Fibroblast of gingiva (primary cell): Measurements from ENCODE around the gene RAB8B.

Experiments used
- DNase-seq: peaks from one replicate; pipeline ENCODE4 v3.0.0-alpha.2; 2011; ENCODE audit warnings: low read depth

Gene RAB8B

DNA sequence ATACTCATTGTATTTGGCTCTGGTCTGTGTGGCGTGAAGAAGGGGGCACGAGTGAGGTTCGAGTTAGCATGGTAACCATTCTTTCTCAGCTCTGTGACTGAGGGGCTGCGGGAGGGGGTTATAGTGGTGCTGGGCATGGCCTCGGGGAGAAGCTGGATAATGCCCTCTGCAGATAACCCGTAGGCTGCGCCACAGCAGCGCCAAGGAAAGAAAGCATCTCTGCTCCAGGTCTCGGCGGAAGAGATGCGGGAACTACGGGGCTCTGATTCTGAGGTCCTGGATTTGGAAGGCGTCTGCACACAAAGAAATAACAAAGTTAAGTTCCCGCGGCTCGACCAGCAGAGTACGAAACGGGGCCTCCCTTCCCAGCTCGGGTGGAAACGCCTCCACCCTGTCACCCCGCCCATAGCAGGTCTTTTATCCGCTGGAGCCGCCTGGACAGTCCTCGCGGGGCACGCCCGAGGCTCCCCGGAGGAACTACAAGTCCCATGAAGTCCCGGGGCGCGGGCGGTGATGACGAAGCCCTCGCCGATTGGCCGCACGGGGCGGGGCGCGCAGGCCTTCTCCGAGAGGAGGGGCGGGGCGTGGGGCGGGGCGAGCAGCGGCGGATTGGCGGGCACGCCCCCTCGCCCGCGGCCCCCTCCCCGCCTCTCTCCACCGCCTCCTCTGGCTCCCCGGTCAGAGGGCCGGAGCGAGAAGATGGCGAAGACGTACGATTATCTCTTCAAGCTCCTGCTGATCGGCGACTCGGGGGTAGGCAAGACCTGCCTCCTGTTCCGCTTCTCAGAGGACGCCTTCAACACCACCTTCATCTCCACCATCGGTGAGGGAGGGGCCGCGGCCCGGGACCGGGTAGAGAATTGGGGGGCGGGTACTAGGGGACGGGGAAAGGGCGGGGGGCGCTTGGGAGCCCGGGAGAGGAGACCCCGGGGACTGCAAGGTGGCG is at the start of gene RAB8B:
Gene RAB8B, plus strand, starts transcription at position 681 of the 946 bp plus-strand sequence. Its CDS starts 19 bp downstream, at position 700.
- DNase-seq = peak; percentile 97

DNA sequence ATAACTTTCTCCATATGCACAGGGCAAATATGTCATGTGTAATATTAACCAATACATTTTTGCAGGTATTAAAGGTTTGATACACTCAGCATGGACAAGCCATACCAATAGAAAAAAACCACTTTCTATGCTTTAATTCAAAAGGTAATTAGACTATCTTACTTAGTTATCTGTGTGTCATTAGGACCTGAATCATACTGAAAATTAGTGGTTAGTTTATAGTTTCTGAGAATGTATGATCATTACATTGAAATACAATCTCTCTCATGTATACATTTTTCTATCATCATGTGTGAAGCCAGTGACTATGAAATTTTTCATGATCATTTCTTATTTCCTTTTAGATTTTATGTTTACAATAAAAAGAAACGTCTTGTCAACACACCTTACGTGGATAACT is 48.5 kb upstream of the RAB8B start:
- no peak for DNase-seq

DNA sequence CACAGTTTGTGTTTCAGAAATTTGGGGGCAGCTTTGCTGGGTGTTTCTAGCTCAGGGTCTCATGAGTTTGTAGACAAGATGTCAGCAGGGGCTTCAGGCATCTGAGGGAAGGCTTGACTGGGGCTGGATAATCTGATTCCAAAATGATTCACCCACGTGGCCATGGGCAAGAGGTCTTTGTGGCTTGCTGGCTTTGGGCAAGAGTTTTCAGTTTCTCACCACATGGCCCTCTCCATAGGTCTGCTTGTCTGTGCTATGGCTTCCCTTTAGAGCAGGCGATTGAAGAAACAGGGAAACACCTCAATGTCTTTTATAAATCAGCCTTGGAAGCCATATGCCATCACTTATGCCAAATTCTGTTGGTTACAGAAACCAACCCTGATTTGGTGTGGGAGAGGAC is 44.0 kb upstream of the RAB8B start:
- no peak for DNase-seq

DNA sequence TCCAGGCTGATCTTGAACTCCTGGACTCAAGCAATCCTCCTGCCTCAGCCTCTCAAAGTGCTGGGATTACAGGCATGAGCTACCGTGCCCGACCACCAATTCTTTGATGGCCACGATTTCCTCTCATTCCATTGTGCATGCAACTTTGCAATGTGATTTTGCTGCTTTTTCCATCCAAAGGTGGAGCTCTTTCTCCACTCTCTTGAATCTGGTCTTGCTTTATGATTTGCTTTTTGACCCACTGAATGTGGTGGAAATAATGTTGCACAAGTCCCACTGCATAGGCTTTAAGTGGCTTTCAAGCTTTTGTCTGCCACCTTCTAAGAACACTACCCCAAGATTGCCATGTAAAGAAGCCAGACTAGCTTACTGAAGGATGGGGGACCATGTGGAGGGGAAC is 42.7 kb upstream of the RAB8B start:
- DNase-seq = peak; percentile 60

DNA sequence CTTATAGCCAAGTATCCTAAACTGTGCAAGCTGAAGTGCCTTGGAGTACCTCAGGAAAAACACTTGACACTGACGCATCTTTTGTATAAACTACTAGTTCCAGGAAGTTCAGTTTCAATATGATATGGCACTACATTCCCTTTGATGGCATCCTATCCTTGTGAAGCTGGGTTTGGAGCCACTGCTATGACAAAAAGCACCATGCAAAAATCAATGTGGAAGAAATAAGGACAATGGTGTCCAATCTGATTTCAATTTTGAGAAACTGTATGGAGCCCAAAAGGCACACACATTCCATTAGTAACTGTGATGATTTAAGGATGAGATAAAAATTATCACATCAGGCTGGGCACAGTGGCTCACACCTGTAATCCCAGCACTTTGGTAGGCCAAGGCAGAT is 37.7 kb upstream of the RAB8B start:
- no peak for DNase-seq

DNA sequence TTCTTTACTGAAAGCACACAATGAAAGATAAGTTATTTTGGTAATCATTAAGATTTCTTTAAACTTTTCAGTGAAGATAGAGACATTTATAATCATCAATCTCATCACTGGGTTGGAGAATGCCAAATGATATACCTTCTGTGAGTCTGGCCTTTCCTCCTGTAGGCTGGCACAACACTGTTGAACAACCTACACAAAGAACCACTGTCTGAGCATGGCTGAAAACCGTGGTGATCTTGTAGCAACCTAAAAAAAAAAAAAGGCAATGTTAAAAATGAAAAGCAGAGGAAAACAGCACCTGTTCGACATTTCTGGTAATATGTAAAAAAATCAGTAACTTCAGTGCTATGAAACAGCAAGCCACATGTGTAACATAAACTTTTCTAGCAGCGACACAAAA is 33.9 kb upstream of the RAB8B start:
- DNase-seq = no peak

DNA sequence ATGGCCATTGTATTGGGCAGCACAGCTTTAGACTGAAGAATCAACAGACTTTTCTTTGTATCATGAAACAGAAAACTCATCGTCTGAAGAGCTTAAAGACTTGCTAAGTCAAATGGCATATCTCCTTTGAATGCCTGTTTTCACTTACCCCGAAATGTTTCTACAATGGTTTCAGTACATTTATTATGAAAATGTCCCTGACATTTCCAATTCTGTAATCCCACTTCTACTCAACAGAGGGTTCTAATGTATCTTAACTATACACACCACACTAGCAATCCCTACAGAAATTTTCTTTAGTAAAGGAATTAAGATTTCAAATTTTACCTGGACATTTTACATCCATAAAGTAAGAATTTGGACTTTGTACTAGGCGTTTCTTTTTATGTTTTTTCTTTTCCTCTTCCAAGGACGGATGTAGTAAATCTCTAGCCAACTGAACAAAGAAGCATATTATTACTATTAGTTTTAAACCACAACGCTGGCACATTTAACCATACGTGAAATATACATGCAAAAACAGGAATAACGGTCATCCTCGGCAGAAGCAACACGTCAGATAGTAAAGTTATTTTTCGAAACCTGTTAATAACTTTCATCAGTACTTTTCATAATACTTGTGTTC is 33.2 kb upstream of the RAB8B start:
- peak; percentile 46 for DNase-seq

DNA sequence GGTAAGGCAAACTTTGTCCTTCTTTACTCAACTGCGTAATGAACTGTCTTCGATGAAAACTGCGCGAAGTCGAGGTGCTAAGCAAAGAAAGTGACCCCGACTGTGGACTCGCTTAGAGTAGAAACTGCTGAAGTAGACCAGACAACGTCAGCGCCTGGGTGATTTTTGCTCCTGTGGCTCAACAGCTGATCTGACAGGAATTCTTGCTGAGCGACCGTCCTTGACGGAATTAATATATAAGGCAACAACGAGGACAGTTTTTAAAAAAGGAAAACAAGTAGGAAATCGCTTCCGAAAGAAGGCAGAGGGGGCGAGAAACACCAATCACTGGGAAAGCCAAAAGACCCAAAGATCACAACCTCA is 32.7 kb upstream of the RAB8B start:
- DNase-seq = peak; percentile 22

DNA sequence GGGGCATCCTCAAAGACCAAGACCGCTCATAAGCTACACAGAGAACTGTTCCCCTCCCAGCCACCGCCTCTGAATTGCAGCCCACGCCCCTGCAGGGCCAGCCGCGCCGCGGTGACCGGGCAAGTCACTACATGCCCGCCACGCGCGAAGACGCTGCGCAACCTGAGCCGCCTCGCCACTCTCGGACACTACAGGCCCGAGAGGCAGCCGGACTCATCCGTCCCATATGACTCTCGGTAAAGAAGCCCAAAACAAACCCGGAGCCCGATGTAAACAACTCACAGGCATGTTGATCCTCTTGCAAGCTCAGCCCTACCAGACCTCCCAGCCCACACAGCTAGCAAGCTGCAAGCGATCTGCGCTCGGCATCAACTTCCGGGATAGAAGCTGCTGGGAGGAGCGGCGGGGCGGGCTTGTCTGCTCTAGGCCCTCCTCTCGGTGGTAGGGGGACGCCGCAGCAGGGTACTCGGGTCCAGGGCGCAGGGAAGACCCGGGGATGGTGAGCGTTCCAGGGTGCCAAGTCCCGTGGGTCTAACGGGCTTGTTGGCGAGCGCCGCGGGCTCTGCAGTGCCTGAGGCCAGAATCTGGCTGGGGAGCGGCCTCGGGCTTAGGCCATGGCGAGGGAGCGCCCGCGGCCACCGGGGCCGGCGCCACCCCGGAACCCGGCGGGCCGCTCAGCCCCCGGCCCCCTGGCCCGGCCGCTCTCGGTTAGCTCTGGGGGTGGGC is 32.1 kb upstream of the RAB8B start, which contains the start of gene RPS27L:
Gene RPS27L, minus strand, starts transcription at position 360 of the 726 bp plus-strand sequence. Its CDS starts 72 bp downstream, at position 288.
- peak; percentile 94 for DNase-seq

DNA sequence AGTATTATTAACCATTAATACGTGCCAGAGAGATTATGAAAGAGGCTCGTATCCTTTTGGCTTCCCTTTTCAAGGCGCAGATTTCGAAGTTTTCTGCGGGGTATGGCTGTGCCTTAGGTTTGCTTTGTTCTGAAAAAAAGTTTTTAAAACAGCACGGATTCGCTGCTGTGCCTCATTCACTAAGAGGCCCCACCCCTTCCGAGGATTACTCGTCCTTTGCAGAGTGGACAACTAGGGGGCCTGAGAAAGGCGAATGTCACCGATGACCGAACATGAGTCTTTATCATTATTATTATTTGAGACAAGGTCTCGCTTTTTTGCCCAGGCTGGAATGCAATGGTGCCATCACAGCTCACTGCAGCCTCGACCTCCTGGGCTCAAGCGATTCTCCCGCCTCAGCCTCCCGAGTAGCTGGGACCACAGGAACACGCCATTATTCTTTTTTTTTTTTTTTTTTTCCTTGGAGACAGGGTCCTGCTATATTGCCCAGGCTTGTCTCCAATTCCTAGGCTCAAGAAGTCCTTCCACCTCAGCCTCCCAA is 31.4 kb upstream of the RAB8B start:
- peak; percentile 70 for DNase-seq

DNA sequence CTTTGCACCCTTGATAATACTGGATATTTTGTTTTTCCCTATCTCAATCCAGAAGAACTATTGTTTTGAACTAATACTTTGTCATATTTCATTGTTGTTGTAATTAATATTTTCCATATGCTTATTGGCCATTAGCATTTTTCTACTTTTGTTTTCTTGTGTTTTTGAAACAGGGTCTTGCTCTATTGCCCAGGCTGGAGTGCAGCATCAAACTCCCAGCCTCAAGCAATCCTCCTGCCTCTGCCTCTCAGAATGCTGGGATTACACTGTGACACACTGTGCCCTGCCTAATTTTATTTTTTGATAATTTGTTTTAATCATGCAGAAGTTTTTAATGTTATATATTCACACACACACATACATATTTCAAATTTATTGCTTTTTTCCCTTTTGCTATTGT is 28.8 kb upstream of the RAB8B start:
- DNase-seq = no peak

DNA sequence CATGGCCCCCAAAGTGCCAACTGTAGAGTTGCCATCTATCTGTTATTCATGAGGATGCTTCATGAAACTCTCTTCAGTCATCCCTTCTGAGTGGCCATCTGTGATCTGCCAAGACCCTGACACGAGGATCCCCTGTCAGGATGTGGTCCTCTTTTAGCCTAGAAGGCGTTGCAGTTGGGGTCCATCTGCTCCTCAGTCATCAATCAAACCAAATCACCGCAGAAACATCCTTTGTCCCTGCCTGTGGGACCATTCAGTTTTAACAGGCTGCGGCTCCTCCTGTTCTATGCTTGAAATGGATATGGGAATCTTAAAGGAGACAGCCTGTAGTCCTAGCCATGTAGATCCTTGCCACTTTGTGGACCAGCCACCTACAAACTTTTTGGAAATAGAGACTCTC is 26.2 kb upstream of the RAB8B start:
- no peak for DNase-seq

DNA sequence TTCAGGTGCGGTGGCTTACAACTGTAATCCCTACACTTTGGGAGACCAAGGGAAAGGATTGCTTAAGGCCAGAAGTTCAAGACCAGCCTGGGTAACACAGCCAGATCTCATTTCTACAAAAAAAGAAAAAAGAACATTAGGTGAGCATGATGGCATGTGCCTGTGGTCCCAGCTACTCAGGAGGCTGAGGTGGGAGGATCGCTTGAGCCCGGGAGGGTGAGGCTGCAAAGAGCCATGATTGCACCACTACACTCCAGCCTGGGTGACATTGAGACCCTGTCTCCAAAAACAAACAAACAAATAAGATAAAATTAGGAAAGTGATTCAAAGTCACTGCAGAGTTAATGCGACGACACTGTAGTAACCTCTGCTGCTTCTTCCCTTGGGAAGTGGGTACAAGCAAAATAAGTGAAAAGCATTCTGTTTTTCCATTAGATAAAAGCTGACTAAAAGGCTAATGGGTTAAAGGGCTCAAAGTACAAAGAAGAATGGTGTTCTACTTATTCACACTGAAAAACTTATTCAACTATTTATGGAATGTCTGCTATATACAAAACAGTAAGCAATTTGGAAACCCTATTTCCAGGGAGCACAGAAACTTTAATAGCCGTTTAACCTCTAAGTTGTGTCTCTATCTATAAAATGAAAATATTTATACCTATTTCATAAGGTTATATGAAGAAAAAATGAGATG is 24.1 kb upstream of the RAB8B start:
- DNase-seq = peak; percentile 33

DNA sequence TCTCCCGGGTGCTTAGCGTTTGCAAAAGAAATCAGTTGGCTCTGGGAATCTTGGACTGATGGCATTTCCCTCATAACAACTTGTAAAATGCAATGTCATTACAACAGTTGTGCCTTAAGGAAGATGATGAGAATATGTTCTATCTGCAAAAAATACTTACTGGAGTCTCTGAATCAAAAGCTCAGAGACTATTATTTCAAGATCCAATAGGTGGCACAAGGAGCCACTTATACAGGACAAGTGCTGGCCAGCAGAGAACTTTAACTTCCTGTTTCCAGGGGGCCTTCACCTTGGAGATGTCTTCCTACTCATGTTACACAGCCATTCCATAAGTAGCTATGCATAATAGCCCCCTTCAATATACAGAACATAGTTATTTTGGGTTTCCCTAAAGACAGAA is 23.2 kb upstream of the RAB8B start:
- DNase-seq = peak; percentile 16

DNA sequence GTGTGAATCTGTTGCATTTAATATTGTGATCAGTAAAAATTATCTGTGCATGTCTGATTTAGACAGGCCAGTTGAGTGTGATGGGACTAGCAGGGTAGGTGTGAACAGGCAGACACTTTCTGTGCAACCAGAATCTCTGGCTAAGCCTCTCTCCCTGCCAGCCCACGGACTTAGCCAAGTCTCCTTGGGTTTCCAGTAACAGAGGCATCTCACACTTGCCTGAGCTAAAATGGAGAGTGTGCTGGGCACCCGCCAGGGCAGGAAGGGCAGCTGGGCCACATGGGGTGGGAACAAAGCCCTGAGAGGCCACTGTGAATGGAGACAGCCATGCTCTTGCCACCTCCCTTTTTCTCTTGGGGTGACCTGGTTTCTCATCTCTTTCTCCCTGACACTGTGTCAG is 19.6 kb upstream of the RAB8B start:
- DNase-seq = no peak

DNA sequence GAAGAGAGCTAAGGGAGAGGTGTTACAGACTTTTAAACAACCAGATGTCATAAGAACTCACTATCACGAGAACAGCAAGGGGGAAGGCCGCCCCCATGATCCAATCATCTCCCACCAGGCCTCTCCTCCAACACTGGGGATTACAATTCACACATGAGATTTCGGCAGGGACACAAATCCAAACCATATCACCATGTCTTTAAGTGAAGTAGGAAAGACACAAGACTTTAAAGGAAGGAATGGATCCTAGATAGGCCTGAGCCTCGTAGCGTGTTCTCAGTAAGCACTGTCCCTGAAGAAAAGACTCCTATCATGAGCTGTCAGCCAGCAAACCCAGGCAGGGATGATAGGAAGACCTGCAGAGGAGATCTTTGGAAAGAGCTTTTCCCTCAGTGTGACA is 17.0 kb upstream of the RAB8B start:
- no peak for DNase-seq

DNA sequence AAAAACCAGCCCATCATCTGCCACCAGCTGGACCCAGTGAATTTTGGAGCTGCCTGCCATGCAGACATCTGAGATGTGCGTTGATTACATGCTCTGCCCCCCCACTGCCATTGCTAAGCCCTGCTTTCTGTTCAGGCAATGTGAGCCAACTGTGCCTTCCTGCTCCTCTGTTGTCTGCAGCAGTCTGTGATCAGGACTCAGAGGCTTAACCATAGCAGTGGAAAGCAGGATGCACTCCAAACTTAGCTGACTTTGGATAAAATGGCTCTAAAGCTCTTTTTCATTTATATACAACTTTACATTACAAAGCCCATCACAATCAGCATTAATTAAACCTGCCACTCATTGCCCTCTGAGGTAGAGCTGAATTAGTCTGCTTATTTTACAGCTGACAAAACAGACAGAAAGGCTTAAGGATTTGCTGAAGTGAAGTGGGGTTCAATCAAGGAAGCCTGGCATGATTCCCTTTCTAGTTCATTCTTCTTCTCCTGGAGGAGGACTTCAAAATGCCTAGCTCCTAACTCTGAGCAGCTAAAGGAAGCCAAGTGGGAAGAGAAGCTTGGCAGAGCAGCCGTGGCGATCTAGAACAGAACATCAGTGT is 16.5 kb upstream of the RAB8B start:
- DNase-seq = no peak

DNA sequence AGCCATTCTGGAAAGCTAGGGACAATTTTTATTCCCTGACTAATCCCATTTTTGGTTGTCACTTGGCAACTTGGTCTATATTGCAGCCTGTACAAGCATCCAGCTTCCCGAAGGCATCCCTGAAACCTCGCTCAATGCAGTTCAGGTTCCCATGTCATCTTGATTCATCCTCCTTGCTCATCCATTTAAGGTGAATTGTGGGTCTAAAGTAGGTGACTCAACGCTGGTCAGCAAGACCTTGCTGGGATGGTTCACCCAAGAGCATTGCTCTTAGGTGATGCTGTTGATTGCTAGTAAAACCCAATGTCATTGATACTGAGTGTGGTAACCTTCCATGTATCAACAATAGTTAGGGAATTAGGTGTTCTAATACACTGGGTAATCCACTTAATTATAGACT is 13.1 kb upstream of the RAB8B start:
- no peak for DNase-seq

DNA sequence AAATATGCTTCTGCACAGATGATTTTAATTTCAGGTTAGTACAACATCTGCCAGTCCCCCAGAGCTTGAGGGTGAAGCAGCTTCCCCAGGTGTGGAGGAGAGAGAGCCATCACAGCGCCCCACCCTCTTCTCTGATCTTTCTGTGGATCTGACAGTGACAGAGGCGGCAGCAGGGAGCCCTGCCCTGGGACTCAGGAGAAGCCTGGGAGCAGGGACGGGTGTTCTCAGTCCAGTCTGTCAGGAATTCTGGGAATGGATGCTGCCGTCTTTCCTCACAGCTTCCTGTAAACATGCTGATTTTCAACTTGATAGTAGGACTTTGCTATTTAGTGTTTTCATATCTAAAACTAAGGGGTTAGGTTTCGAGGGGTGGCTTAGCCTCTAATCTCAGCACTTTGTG is 11.4 kb upstream of the RAB8B start:
- DNase-seq = no peak

DNA sequence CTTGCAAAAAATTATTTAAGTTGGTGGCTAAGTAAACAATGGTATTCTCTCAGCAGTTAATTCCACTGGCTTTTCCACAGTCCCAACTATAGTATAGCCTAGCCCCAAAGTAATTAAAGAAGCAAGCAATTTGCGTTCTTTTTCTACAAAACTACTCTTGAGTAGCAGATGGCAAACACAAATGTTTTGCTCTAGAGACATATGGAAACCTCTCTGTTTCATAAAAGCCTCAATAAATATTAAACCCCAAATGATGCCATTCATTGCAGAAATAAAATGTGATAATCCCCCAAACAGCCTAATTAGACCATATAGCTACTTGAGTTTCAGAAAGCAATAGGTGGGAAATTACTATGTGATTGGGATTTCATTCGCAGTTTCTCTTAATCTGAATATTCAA is 8.7 kb upstream of the RAB8B start:
- DNase-seq = no peak

DNA sequence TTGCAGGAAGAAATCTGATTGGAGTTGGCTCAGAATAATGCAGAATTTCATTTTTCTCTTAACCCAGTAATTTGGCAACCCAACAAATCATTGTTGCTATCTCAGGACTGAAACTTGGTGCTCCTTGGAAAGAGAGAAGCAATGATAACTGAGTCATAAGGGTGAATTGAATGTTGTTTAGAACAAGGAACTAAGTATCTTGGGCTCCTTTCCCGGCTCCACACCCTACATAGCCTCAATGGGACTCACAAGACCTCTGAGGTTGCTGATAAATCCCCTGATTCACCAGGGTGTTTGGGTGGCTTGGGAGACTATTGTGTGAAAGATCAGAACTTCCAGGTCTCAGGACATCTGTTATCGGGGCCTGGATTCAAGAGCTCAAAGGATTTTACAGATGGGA is 7.8 kb upstream of the RAB8B start:
- no peak for DNase-seq

DNA sequence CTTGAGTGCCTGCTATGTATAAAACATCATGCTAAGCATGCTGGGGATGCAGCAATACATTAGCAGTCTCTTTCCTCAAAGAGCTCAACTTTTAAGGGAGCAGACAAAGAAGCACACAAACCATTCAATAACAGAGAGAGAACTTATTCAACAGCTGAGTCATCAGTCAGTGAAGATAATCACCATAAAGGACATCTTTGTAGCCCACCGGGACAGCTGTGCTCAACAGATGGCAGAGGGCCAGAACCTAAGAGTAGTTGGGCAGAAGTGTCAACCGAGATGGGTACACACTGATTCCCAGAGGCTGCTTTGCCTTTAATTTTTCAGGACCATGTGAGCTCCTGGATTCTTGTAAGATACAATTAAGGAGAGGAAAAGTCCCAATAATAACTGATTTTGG is 4.2 kb upstream of the RAB8B start:
- DNase-seq = no peak
